Esophagus muscularis mucosa (tissue), 4 donors: ENCODE measurements around the gene CGB7.
"Not testable (repeated sequence)": the region's sequence is repeated elsewhere in the genome, so short reads cannot be mapped to it uniquely, and the experiment has no call there.

Experiments used
- CTCF ChIP-seq, 3 experiments: fragments of 200-600 bp in 2 of 3; fragments of 450-650 bp in 1 of 3; sonication (generic) in 2 of 3; IDR thresholded peaks; one replicate each; pipeline ENCODE4 v1.5.1; 2017 to 2019; ENCODE audit warnings: antibody characterized with exemption in 3 of 3, mild to moderate bottlenecking in 2 of 3, moderate library complexity in 1 of 3
- EP300 ChIP-seq: sonication (generic); formaldehyde crosslinking; IDR thresholded peaks from one replicate; pipeline ENCODE4 v1.6.1; 2017; ENCODE audit warnings: antibody characterized with exemption
- POLR2AphosphoS5 ChIP-seq, 2 donors: sonication (generic); formaldehyde crosslinking; IDR thresholded peaks; one replicate each; pipeline ENCODE4 v1.6.1; 2017; ENCODE audit warnings: antibody characterized with exemption in 2 of 2

DNA sequence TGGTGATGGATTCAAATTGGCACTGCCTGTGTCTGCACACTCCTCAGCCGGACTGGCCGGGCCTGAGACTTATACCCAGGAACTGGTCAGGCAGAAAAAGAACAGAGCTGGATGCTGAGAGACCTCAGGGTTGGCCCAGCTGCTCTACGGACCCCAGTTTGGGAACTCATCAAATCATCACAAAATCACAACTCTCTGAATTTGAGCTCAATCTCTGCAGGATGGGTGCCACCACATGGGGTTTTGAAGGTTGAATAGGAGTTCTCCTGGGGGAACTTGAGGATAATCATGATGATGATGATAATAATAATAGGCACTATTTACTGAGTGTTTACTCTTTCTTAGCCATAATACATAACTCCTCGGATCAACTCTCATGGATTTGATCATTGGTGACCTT is 14.9 kb downstream of the CGB7 start:
- not testable (repeated sequence) for TF ChIP-seq CTCF (IDR thresholded peaks at IDR 0.05); EP300; POLR2AphosphoS5 (IDR thresholded peaks at IDR 0.05)
